IMR-90 (cell line): ENCODE data around the gene PTMS. TPM values are rescaled to one million over a fixed set of nuclear protein-coding genes. Genes with fewer than 3 reads are reported as not detected.

Source experiments
- ATAC-seq: fragments of 200-7000 bp; cut with Tn5 transposase; 2 replicates; pipeline ENCODE4 v1.9.1; 2020; ENCODE audit warnings: low read depth, mild to moderate bottlenecking, moderate library complexity
- BruUV-seq: library from RNA; stranded (reverse); fragments of 400-500 nt; replicated peaks from 2 replicates; lab custom pipeline; 2021; lab: Mats Ljungman, UMichigan
- CTCF ChIA-PET: fragments of 300-600 bp; formaldehyde crosslinking; extraction: SDS; loops from one replicate; lab custom pipeline; 2021; ENCODE audit warnings: antibody characterized with exemption; lab: Yijun Ruan, JAX
- POLR2A ChIA-PET: fragments of 300-600 bp; sonication (Branson Sonifier 250); formaldehyde crosslinking; loops from one replicate; lab custom pipeline; 2022; ENCODE audit warnings: antibody characterized with exemption; ENCODE audit not compliant: unreplicated experiment; lab: Charles Lee
- DNase-seq: peaks from one replicate; pipeline ENCODE4 v3.0.0; 2013
- H2AFZ ChIP-seq: replicated peaks from 2 replicates; pipeline ENCODE3; 2013; ENCODE audit warnings: low read length, mild to moderate bottlenecking; ENCODE audit not compliant: poor library complexity
- H2AK5ac ChIP-seq: 2 replicates; pipeline ENCODE4 v1.6.1; 2013; ENCODE audit warnings: low read depth, low read length, inconsistent platforms
- H2AK9ac ChIP-seq: replicated peaks from 2 replicates; pipeline ENCODE3; 2013; ENCODE audit warnings: mild to moderate bottlenecking, low read depth, low read length, moderate library complexity; ENCODE audit not compliant: poor library complexity
- H2BK120ac ChIP-seq: 2 replicates; pipeline ENCODE4 v1.6.1; 2013; ENCODE audit warnings: low read depth, low read length, inconsistent platforms
- H2BK15ac ChIP-seq: 3 replicates; pipeline ENCODE4 v1.6.1; 2013; ENCODE audit warnings: low read depth, low read length, inconsistent platforms
- H2BK20ac ChIP-seq: 2 replicates; pipeline ENCODE4 v1.6.1; 2013; ENCODE audit warnings: low read depth, mild to moderate bottlenecking, inconsistent platforms, low read length, moderate library complexity
- H2BK5ac ChIP-seq: 2 replicates; pipeline ENCODE4 v1.6.1; 2013; ENCODE audit warnings: mild to moderate bottlenecking, low read depth, low read length, inconsistent platforms; ENCODE audit not compliant: poor library complexity, severe bottlenecking
- H3K14ac ChIP-seq: replicated peaks from 2 replicates; pipeline ENCODE4 v1.6.1; 2013; ENCODE audit warnings: low read depth, low read length, inconsistent platforms
- H3K18ac ChIP-seq: 2 replicates; pipeline ENCODE4 v1.6.1; 2013; ENCODE audit warnings: low read depth, low read length, control low read depth
- H3K23ac ChIP-seq: 2 replicates; pipeline ENCODE4 v1.6.1; 2013; ENCODE audit warnings: low read depth, low read length, inconsistent platforms
- H3K27ac ChIP-seq: 2 replicates; pipeline ENCODE4 v1.5.1; 2013; ENCODE audit warnings: mild to moderate bottlenecking, control low read depth, low read length; ENCODE audit not compliant: insufficient read depth
- H3K27me3 ChIP-seq: 2 replicates; pipeline ENCODE4 v1.6.1; 2013; ENCODE audit warnings: low read length; ENCODE audit not compliant: control insufficient read depth, insufficient read depth
- H3K36me3 ChIP-seq: 2 replicates; pipeline ENCODE4 v1.6.1; 2013; ENCODE audit warnings: low read length, mixed read lengths; ENCODE audit not compliant: control insufficient read depth, insufficient read depth
- H3K4ac ChIP-seq: 2 replicates; pipeline ENCODE4 v1.6.1; 2013; ENCODE audit warnings: low read depth, low read length, inconsistent platforms
- H3K4me1 ChIP-seq: 2 replicates; pipeline ENCODE4 v1.6.1; 2013; ENCODE audit warnings: low read length, mixed read lengths; ENCODE audit not compliant: control insufficient read depth, insufficient read depth
- H3K4me2 ChIP-seq: 2 replicates; pipeline ENCODE4 v1.6.1; 2013; ENCODE audit warnings: low read depth, mild to moderate bottlenecking, control low read depth, low read length, moderate library complexity
- H3K4me3 ChIP-seq: 2 replicates; pipeline ENCODE4 v1.5.1; 2013; ENCODE audit warnings: low read depth, mild to moderate bottlenecking, control low read depth, low read length, moderate library complexity; ENCODE audit not compliant: insufficient read depth
- H3K56ac ChIP-seq: 2 replicates; pipeline ENCODE4 v1.6.1; 2013; ENCODE audit warnings: low read length, inconsistent platforms; ENCODE audit not compliant: insufficient read depth; ENCODE audit errors: extremely low read depth
- H3K79me1 ChIP-seq, 2 experiments: 2 replicates each; pipeline ENCODE4 v1.6.1; 2013; ENCODE audit warnings: low read length in 2 of 2, inconsistent platforms in 1 of 2, low read depth in 1 of 2
- H3K9ac ChIP-seq: 2 replicates; pipeline ENCODE4 v1.6.1; 2013; ENCODE audit warnings: low read depth, low read length, control low read depth
- H3K9me1 ChIP-seq: 2 replicates; pipeline ENCODE4 v1.6.1; 2013; ENCODE audit warnings: low read length, inconsistent platforms; ENCODE audit not compliant: insufficient read depth
- H3K9me3 ChIP-seq: 2 replicates; pipeline ENCODE4 v1.6.1; 2013; ENCODE audit warnings: low read length; ENCODE audit not compliant: control insufficient read depth, insufficient read depth
- H4K20me1 ChIP-seq: 2 replicates; pipeline ENCODE4 v1.6.1; 2013; ENCODE audit warnings: low read length, inconsistent platforms; ENCODE audit not compliant: insufficient read depth
- H4K5ac ChIP-seq: 2 replicates; pipeline ENCODE4 v1.6.1; 2013; ENCODE audit warnings: mild to moderate bottlenecking, low read depth, low read length, control low read depth
- H4K8ac ChIP-seq, 2 experiments: 2 replicates each; pipeline ENCODE4 v1.6.1; 2013; ENCODE audit warnings: low read depth in 2 of 2, low read length in 2 of 2, control low read depth in 1 of 2, inconsistent platforms in 1 of 2
- H4K91ac ChIP-seq: 2 replicates; pipeline ENCODE4 v1.6.1; 2013; ENCODE audit warnings: low read depth, low read length, inconsistent platforms; ENCODE audit not compliant: insufficient read depth
- BHLHE40 ChIP-seq: fragments of 150-350 bp; IDR thresholded peaks from 2 replicates; pipeline ENCODE4 v1.6.1; 2016; ENCODE audit warnings: mild to moderate bottlenecking, low read depth, low read length
- CEBPB ChIP-seq: IDR thresholded peaks from 2 replicates; pipeline ENCODE4 v1.6.1; 2012; ENCODE audit warnings: low read depth, low read length, improper control_type of control experiment
- FOS ChIP-seq: fragments of 150-350 bp; IDR thresholded peaks from 2 replicates; pipeline ENCODE4 v1.6.1; 2016; ENCODE audit warnings: low read depth, low read length
- MXI1 ChIP-seq: IDR thresholded peaks from 2 replicates; pipeline ENCODE4 v1.6.1; 2012; ENCODE audit warnings: low read depth, mild to moderate bottlenecking, low read length, moderate library complexity, borderline replicate concordance
- NFE2L2 ChIP-seq: fragments of 150-350 bp; IDR thresholded peaks from 2 replicates; pipeline ENCODE4 v1.6.1; 2016; ENCODE audit warnings: low read depth, mild to moderate bottlenecking, low read length
- POLR2A ChIP-seq: IDR thresholded peaks from 2 replicates; pipeline ENCODE4 v1.6.1; 2012; ENCODE audit warnings: mild to moderate bottlenecking, low read depth, low read length
- RAD21 ChIP-seq: IDR thresholded peaks from 2 replicates; pipeline ENCODE4 v1.6.1; 2012; ENCODE audit warnings: low read length, improper control_type of control experiment
- RCOR1 ChIP-seq: IDR thresholded peaks from 2 replicates; pipeline ENCODE4 v1.6.1; 2012; ENCODE audit warnings: mild to moderate bottlenecking, low read length, improper control_type of control experiment; ENCODE audit not compliant: insufficient replicate concordance
- RFX5 ChIP-seq: IDR thresholded peaks from 2 replicates; pipeline ENCODE4 v1.8.0; 2012; ENCODE audit warnings: low read depth, mild to moderate bottlenecking, low read length, moderate library complexity
- SMC3 ChIP-seq: fragments of 150-350 bp; IDR thresholded peaks from 2 replicates; pipeline ENCODE4 v1.6.1; 2016; ENCODE audit warnings: low read depth, mild to moderate bottlenecking, antibody characterized with exemption, low read length, moderate library complexity
- WGBS, 2 experiments: methylation state at CpG; one replicate each; pipeline versions ENCODE4 v1.1.5 to v1.1.7; 2013; ENCODE audit warnings: missing lambda C conversion rate in 2 of 2; ENCODE audit not compliant: insufficient read length in 1 of 2; ENCODE audit errors: extremely low coverage in 2 of 2; 5-methylcytosine and 5-hydroxymethylcytosine counted together
- dilution Hi-C: fragments of 300-500 bp; cut with HindIII; formaldehyde crosslinking; loops from one replicate; pipeline ENCODE4 v1.14.3; 2018; ENCODE audit warnings: low sequenced_read_pairs; ENCODE audit not compliant: unreplicated experiment
- in situ Hi-C: fragments of 300-500 bp; cut with MboI; formaldehyde crosslinking; loops from 3 replicates; pipeline ENCODE4 v1.14.3; 2019; ENCODE audit warnings: low sequenced_read_pairs, inconsistent platforms, mixed read lengths
- intact Hi-C: fragments of 100-400 bp; cut with micrococcal nuclease; formaldehyde crosslinking; loops from 2 replicates; pipeline ENCODE4 v1.10.0; 2022
- polyA plus RNA-seq, 3 experiments: library from polyadenylated mRNA; depleted of rRNA; stranded (reverse); fragments of >200 nt; gene quantifications; 2 replicates each; pipeline ENCODE4 v1.2.3, GENCODE V29; 2012; ENCODE audit warnings: low replicate concordance in 1 of 3
- total RNA-seq: library from RNA; depleted of rRNA; stranded (reverse); fragments of >200 nt; gene quantifications from 2 replicates; pipeline ENCODE4 v1.2.3, GENCODE V29; 2012
- TF ChIP-seq, protein P1 (sequence below): fragments of 150-350 bp; IDR thresholded peaks from 2 replicates; pipeline ENCODE4 v1.6.1; 2017; ENCODE audit warnings: mild to moderate bottlenecking, antibody characterized with exemption, low read length, low read depth

Gene PTMS
- total and polyA plus RNA-seq, 2 of the 4 experiments (the other 2 are of a cell fraction), result 17.2 to 275 TPM

- no peak overlapping the region for H3K4ac ChIP-seq
- no peak overlapping the region for H2AK5ac ChIP-seq
- no peak overlapping the region for H2AFZ ChIP-seq
- in situ Hi-C loops (no loop called here), intact Hi-C loops (no loop called here), dilution Hi-C loops (no loop called here)
- no peak overlapping the region for H4K8ac ChIP-seq
- DNase-seq (no peak), ATAC-seq (no peak)
- H3K14ac ChIP-seq, result no peak overlapping the region
- H2BK120ac ChIP-seq, result no peak overlapping the region
- H3K9ac ChIP-seq, result no peak overlapping the region
- H3K79me1 ChIP-seq, result peaks cover 0 to 3% of the 10 kb centered on the region in 2 experiments; a peak in 1 of 4 replicates
- H2BK5ac ChIP-seq, result no peak overlapping the region
- no CpG with 5 or more reads among the region's 5 CpGs for WGBS, 2 experiments
- H3K27ac ChIP-seq, result no peak overlapping the region
- no peaks in the 10 kb centered on the region for H3K9me3 ChIP-seq
- POLR2A ChIA-PET, result no interaction called here
- no peak overlapping the region for H2AK9ac ChIP-seq
- H3K9me1 ChIP-seq, result peaks cover 8% of the 10 kb centered on the region; the same call in 1 of the 2 replicates
- no peak overlapping the region for H3K56ac ChIP-seq
- no peak overlapping the region for H2BK20ac ChIP-seq
- peaks cover 6% of the 10 kb centered on the region for H3K4me1 ChIP-seq
- H3K4me2 ChIP-seq, result no peak overlapping the region
- H4K20me1 ChIP-seq, result no peaks in the 10 kb centered on the region
- no peak overlapping the region for H2BK15ac ChIP-seq
- H3K23ac ChIP-seq, result no peak overlapping the region
- H3K4me3 ChIP-seq, result no peak overlapping the region
- no peak overlapping the region for H4K5ac ChIP-seq
- no peaks in the 10 kb centered on the region for H3K27me3 ChIP-seq
- no peak overlapping the region for H3K18ac ChIP-seq
- CTCF ChIA-PET, result interaction anchor here (0.5 to 0.9 kb wide), 3 partner anchors 8 to 51 kb away, joined by 3 read pairs; no protein-coding TSS in a partner anchor
- H3K36me3 ChIP-seq, result no peaks in the 10 kb centered on the region
- no peak overlapping the region for H4K91ac ChIP-seq
- BruUV-seq, result no TSS peak
- TF ChIP-seq, protein P1, sequence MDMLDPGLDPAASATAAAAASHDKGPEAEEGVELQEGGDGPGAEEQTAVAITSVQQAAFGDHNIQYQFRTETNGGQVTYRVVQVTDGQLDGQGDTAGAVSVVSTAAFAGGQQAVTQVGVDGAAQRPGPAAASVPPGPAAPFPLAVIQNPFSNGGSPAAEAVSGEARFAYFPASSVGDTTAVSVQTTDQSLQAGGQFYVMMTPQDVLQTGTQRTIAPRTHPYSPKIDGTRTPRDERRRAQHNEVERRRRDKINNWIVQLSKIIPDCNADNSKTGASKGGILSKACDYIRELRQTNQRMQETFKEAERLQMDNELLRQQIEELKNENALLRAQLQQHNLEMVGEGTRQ, result no peak
- TF ChIP-seq SMC3, result no peak
- TF ChIP-seq RFX5, result no peak
- TF ChIP-seq RAD21, result no peak
- no peak for TF ChIP-seq FOS
- TF ChIP-seq MXI1, result no peak
- TF ChIP-seq CEBPB, result no peak
- no peak for TF ChIP-seq BHLHE40
- no peak for TF ChIP-seq POLR2A
- no peak for TF ChIP-seq NFE2L2
- TF ChIP-seq RCOR1, result no peak
Observed at GRCh38 chr12:6784761-6785160, 18.6 kb downstream of the PTMS start.
